Cardiac muscle cell (in vitro differentiated cells and primary cell): ENCODE measurements around the gene PTGIR. TPM values are rescaled to one million over a fixed set of nuclear protein-coding genes. Genes with fewer than 3 reads are reported as not detected.
A peak's percentile ranks its signal among the peaks of the same experiment; 100 is the strongest.

Experiments
- DNase-seq, 2 donors: peaks; one replicate each; pipeline versions ENCODE4 v3.0.0 to v3.0.0-alpha.2; 2010 to 2017; ENCODE audit warnings: low read depth in 1 of 2, low spot score in 1 of 2
- H3K27ac ChIP-seq: fragments of 200-600 bp; sonication (generic); 2 replicates; pipeline ENCODE4 v1.5.1; 2016
- H3K27me3 ChIP-seq: fragments of 200-600 bp; sonication (generic); 2 replicates; pipeline ENCODE4 v1.6.0; 2016; ENCODE audit warnings: control low read depth
- H3K36me3 ChIP-seq: fragments of 200-600 bp; sonication (generic); 2 replicates; pipeline ENCODE4 v1.5.1; 2016; ENCODE audit warnings: control low read depth
- H3K4me1 ChIP-seq: fragments of 200-600 bp; sonication (generic); 2 replicates; pipeline ENCODE4 v1.8.1; 2017; ENCODE audit warnings: low read depth, mild to moderate bottlenecking, mixed run types
- H3K4me3 ChIP-seq: fragments of 200-600 bp; sonication (generic); 2 replicates; pipeline ENCODE4 v1.5.1; 2016; ENCODE audit warnings: mild to moderate bottlenecking
- H3K9me3 ChIP-seq: fragments of 200-600 bp; sonication (generic); 2 replicates; pipeline ENCODE4 v1.5.1; 2017; ENCODE audit warnings: low read depth, mild to moderate bottlenecking, control low read depth
- polyA plus RNA-seq: library from polyadenylated mRNA; unstranded; fragments of >200 nt; fragmentation: Nextera tagmentation; extraction: Ambion mirVana; gene quantifications from 2 replicates; pipeline ENCODE4 v1.2.1, GENCODE V29; 2016
- total RNA-seq: library from RNA; depleted of rRNA; stranded (reverse); fragments of >200 nt; gene quantifications from 2 replicates; pipeline ENCODE4 v1.2.3, GENCODE V29; 2016
- TF ChIP-seq, protein P1 (sequence below): IDR thresholded peaks from 2 replicates; pipeline ENCODE4 v1.5.1; 2012; ENCODE audit warnings: low read depth, mild to moderate bottlenecking, low read length

PTGIR gene
- total and polyA plus RNA-seq, 2 experiments from 2014 or later, result 0.12 to 0.82 TPM

DNA sequence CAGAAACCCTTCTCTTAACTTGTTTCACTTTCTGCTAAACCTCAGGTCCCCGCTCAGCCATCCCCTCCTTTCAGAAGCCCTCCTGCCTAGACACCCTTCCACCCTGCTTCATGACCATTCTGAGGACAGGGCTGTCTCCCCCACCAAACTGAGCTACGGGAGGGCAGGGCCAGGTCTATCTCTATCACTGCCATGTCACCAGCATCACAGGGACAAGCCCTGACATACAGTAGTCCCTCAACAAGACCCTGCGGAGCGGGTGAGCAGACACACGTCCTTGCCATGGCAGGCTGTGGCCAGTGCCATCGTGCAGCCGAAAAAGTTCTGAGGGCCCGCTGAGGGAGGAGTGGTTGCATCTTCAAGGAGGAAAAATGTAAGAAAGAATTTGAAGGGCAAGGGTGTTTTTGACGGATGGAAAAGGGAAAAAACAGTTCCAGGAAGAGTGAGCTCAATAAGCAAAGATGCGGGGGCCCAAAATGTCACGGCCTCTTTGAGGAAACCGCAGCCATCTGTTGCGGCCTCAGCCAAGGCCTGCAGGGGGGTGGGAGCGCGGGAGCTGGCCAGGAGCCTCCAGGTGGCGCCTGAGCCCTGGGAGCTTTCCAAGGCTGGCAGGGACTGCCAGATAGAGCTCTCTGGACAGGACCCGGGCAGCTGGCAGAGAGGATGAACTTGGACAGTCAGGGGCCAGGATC lies 8.1 kb downstream of the PTGIR start:
- TF ChIP-seq, protein P1, sequence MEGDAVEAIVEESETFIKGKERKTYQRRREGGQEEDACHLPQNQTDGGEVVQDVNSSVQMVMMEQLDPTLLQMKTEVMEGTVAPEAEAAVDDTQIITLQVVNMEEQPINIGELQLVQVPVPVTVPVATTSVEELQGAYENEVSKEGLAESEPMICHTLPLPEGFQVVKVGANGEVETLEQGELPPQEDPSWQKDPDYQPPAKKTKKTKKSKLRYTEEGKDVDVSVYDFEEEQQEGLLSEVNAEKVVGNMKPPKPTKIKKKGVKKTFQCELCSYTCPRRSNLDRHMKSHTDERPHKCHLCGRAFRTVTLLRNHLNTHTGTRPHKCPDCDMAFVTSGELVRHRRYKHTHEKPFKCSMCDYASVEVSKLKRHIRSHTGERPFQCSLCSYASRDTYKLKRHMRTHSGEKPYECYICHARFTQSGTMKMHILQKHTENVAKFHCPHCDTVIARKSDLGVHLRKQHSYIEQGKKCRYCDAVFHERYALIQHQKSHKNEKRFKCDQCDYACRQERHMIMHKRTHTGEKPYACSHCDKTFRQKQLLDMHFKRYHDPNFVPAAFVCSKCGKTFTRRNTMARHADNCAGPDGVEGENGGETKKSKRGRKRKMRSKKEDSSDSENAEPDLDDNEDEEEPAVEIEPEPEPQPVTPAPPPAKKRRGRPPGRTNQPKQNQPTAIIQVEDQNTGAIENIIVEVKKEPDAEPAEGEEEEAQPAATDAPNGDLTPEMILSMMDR, result peak; percentile 39
- H3K27ac ChIP-seq, result no peak overlapping the region
- no peak overlapping the region for H3K4me3 ChIP-seq
- no peaks in the 10 kb centered on the region for H3K9me3 ChIP-seq
- H3K4me1 ChIP-seq, result peaks cover 9% of the 10 kb centered on the region
- H3K27me3 ChIP-seq, result no peaks in the 10 kb centered on the region
- no peaks in the 10 kb centered on the region for H3K36me3 ChIP-seq
- DNase-seq, result peak; percentile 81 to 82

DNA sequence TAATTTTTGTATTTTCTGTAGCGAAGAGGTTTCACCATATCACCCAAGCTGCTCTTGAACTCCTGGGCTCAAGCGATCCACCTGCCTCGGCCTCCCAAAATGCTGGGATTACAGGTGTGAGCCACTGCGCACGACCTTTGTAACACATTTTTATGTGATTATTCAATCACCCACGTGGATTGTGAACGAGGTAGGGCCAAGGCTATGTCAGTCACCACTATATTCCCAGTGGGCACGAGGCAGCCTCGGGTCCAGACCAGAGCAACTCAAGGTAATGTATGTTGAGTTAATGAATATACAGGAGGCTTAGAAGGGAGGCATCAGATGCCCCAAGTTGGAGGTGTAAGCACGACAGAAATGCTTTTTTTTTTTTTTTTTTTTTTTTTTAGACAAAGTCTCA lies 8.9 kb downstream of the PTGIR start:
- no peak for DNase-seq
- Histone ChIP-seq H3K4me1 (peaks cover 5% of the 10 kb centered on the region), H3K27ac (no peak overlapping the region), H3K27me3 (no peaks in the 10 kb centered on the region), H3K4me3 (no peak overlapping the region), H3K36me3 (no peaks in the 10 kb centered on the region), H3K9me3 (no peaks in the 10 kb centered on the region)
- TF ChIP-seq, protein P1, result no peak

DNA sequence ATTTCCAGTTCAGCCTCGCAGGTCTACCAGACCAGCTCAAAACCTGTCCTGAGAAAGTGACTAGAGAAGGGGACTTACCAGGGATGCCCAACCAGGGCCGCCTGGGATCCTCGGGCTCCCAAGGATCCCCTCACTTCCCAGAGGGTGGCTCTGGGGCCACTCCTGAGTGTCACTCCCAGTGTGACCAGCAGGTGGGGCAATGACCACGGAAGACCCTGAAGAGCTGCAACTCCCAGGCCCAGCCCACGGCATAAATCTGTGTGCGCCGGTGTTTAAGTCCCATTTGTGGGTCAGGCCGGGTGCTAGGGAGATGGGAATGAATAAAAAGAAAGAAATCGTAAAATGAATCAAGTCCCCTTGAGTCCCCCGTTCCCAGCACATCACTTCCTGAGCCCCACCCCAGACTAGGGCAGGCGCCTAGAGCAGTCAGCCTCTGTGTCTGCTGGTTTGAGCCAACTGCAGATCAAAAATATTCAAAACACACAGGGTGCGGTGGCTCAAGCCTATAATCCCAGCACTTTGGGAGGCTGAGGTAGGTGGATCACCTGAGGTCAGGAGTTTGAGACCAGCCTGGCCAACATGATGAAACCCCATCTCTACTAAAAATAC lies 10.7 kb downstream of the PTGIR start:
- Histone ChIP-seq H3K9me3 (no peaks in the 10 kb centered on the region), H3K27ac (no peak overlapping the region), H3K4me1 (no peaks in the 10 kb centered on the region), H3K27me3 (no peaks in the 10 kb centered on the region), H3K4me3 (no peak overlapping the region), H3K36me3 (peaks cover 2% of the 10 kb centered on the region)
- peak; percentile 87 to 90 for DNase-seq
- TF ChIP-seq, protein P1, result peak; percentile 89

DNA sequence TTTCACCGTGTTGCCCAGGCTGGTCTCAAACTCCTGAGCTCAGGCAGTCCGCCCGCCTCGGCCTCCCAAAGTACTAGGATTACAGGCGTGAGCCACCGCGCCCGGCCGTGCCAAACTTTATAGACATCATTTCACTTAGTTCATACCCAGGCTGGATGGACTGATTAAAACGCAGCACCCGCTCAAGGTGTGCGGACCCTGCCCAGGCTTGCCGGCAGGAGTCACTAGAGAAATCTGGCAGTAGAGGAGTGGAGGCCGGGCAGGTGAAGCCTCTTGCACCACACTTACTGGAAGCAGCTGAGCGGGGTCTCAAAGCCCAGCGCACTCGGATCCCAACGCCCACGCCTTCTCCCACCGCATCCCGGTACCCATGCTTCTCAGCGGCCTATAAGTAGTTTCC lies 11.4 kb downstream of the PTGIR start:
- DNase-seq, result no peak
- TF ChIP-seq, protein P1, result no peak

DNA sequence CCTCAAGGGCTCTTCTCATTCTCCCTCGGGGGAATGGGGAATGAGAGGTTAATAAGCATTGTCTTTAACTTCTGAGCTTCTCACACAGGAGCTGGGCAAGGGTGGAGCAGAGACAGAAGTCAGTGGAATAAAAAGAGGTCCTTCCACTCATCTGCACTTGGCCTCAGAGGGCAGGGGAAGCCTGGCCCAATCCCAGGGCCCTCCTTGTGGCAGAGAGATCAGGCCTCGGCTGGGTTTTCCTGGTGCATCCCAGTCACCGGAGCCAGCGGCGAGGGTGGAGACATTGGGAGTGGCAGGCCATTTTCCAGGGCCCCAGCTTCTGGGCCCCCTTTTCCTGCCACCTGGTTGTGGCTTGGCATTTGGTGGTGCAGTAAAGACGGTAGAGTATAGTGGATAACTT lies 13.1 kb downstream of the PTGIR start:
- H3K4me1 ChIP-seq, result no peaks in the 10 kb centered on the region
- TF ChIP-seq, protein P1, result no peak
- no peak for DNase-seq
- peaks cover 21% of the 10 kb centered on the region for H3K36me3 ChIP-seq
- no peaks in the 10 kb centered on the region for H3K9me3 ChIP-seq
- H3K27ac ChIP-seq, result no peak overlapping the region
- H3K27me3 ChIP-seq, result no peaks in the 10 kb centered on the region
- H3K4me3 ChIP-seq, result no peak overlapping the region

More for the DNA sequence above, 11.4 kb downstream of the PTGIR start:
- no peak overlapping the region for H3K4me3 ChIP-seq
- H3K36me3 ChIP-seq, result peaks cover 9% of the 10 kb centered on the region
- H3K4me1 ChIP-seq, result no peaks in the 10 kb centered on the region
- no peak overlapping the region for H3K27ac ChIP-seq
- no peaks in the 10 kb centered on the region for H3K27me3 ChIP-seq
- H3K9me3 ChIP-seq, result no peaks in the 10 kb centered on the region
